GM19395 (cell line): Measurements from ENCODE around the gene ATF7.
"Not testable (repeated sequence)": the region's sequence is repeated elsewhere in the genome, so short reads cannot be mapped to it uniquely, and the experiment has no call there.

ENCODE experiments used
- ATAC-seq: cut with Tn5 transposase; IDR thresholded peaks from one replicate; pipeline ENCODE4 v1.9.1; 2021; ENCODE audit warnings: mild to moderate bottlenecking, moderate library complexity; ENCODE audit not compliant: unreplicated experiment

ATF7 gene

GRCh38 chr12:53568809-53569557 lies 57.2 kb downstream of the ATF7 start:
- ATAC-seq, result no peak

- ATAC-seq, result no peak
Measured at GRCh38 chr12:53567961-53568808, 58.0 kb downstream of the ATF7 start.

GRCh38 chr12:53565376-53565775 lies 60.8 kb downstream of the ATF7 start:
- ATAC-seq, result not testable (repeated sequence)

GRCh38 chr12:53564941-53565340 lies 61.2 kb downstream of the ATF7 start:
- ATAC-seq, result no peak

- ATAC-seq, result no peak
Measured at GRCh38 chr12:53564278-53564677, 61.9 kb downstream of the ATF7 start.

- no peak for ATAC-seq
Measured at GRCh38 chr12:53563452-53564028, 62.6 kb downstream of the ATF7 start.

- ATAC-seq, result no peak
Measured at GRCh38 chr12:53561590-53561953, 64.6 kb downstream of the ATF7 start.

- ATAC-seq, result no peak
Measured at GRCh38 chr12:53560912-53561589, 65.1 kb downstream of the ATF7 start.

- ATAC-seq, result no peak
Measured at GRCh38 chr12:53560351-53560750, 65.8 kb downstream of the ATF7 start.

GRCh38 chr12:53558631-53559030 lies 67.6 kb downstream of the ATF7 start:
- no peak for ATAC-seq

GRCh38 chr12:53552361-53553327 lies 73.5 kb downstream of the ATF7 start:
- ATAC-seq, result no peak

- ATAC-seq, result no peak
Measured at GRCh38 chr12:53551889-53552291, 74.3 kb downstream of the ATF7 start.

- ATAC-seq, result no peak
Measured at GRCh38 chr12:53550595-53550994, 75.6 kb downstream of the ATF7 start.

- ATAC-seq, result not testable (repeated sequence)
Measured at GRCh38 chr12:53550131-53550530, 76.1 kb downstream of the ATF7 start.

GRCh38 chr12:53548354-53548753 lies 77.8 kb downstream of the ATF7 start:
- ATAC-seq, result not testable (repeated sequence)

GRCh38 chr12:53543539-53543938 lies 82.6 kb downstream of the ATF7 start:
- ATAC-seq, result peak; percentile 76

GRCh38 chr12:53539526-53539925 lies 86.7 kb downstream of the ATF7 start:
- ATAC-seq, result no peak

GRCh38 chr12:53538209-53538689 lies 87.9 kb downstream of the ATF7 start:
- no peak for ATAC-seq

GRCh38 chr12:53536962-53537361 lies 89.2 kb downstream of the ATF7 start:
- no peak for ATAC-seq

- ATAC-seq, result no peak
Measured at GRCh38 chr12:53533471-53533870, 92.7 kb downstream of the ATF7 start.
